HT1080 (cell line): Measurements from ENCODE around the gene RAB40B. TPM values are rescaled to one million over a fixed set of nuclear protein-coding genes. Genes with fewer than 3 reads are reported as not detected.
A peak's percentile ranks its signal among the peaks of the same experiment; 100 is the strongest.
"Not testable (repeated sequence)": the region's sequence is repeated elsewhere in the genome, so short reads cannot be mapped to it uniquely, and the experiment has no call there.

Experiments
- DNase-seq: peaks from one replicate; pipeline ENCODE4 v3.0.0-alpha.2; 2015; ENCODE audit warnings: low read depth
- total RNA-seq: library from RNA; depleted of rRNA; stranded (reverse); fragments of >200 nt; shearing (Covaris generic); gene quantifications from 2 replicates; pipeline ENCODE4 v1.2.3, GENCODE V29; 2014

The RAB40B gene
- total RNA-seq, 1 experiment from 2014 or later = 6.1 TPM

GRCh38 chr17:82668631-82669099, 29.8 kb downstream of the RAB40B start:
- DNase-seq = peak; percentile 63

- no peak for DNase-seq
Observed at GRCh38 chr17:82668024-82668630, 30.4 kb downstream of the RAB40B start.

- DNase-seq = no peak
Observed at GRCh38 chr17:82667668-82668000, 30.9 kb downstream of the RAB40B start.

GRCh38 chr17:82666931-82667667, 31.4 kb downstream of the RAB40B start:
- no peak for DNase-seq

- DNase-seq = no peak
Observed at GRCh38 chr17:82665891-82666290, 32.6 kb downstream of the RAB40B start.

GRCh38 chr17:82665217-82665616, 33.3 kb downstream of the RAB40B start:
- DNase-seq = no peak

GRCh38 chr17:82664701-82665182, 33.8 kb downstream of the RAB40B start:
- DNase-seq = no peak

GRCh38 chr17:82664276-82664575, 34.3 kb downstream of the RAB40B start:
- DNase-seq = no peak

- no peak for DNase-seq
Observed at GRCh38 chr17:82663381-82664275, 34.9 kb downstream of the RAB40B start.

- DNase-seq = no peak
Observed at GRCh38 chr17:82662711-82663261, 35.7 kb downstream of the RAB40B start.

GRCh38 chr17:82661717-82662683, 36.5 kb downstream of the RAB40B start:
- no peak for DNase-seq

- no peak for DNase-seq
Observed at GRCh38 chr17:82659886-82660285, 38.6 kb downstream of the RAB40B start.

- DNase-seq = no peak
Observed at GRCh38 chr17:82658796-82659452, 39.6 kb downstream of the RAB40B start.

- DNase-seq = no peak
Observed at GRCh38 chr17:82658331-82658730, 40.2 kb downstream of the RAB40B start.

- no peak for DNase-seq
Observed at GRCh38 chr17:82657926-82658325, 40.6 kb downstream of the RAB40B start.

GRCh38 chr17:82656266-82656665, 42.2 kb downstream of the RAB40B start:
- no peak for DNase-seq

- no peak for DNase-seq
Observed at GRCh38 chr17:82655523-82655922, 43.0 kb downstream of the RAB40B start.

GRCh38 chr17:82655038-82655479, 43.4 kb downstream of the RAB40B start:
- no peak for DNase-seq

- DNase-seq = not testable (repeated sequence)
Observed at GRCh38 chr17:82654611-82655010, 43.9 kb downstream of the RAB40B start.
